ENCODE data around the gene TMEM238. TPM values are rescaled to one million over a fixed set of nuclear protein-coding genes. Genes with fewer than 3 reads are reported as not detected.

TMEM238 gene
- total and polyA plus RNA-seq, 9 of the 15 experiments (the other 6 are each of a cell fraction or from before 2014, with no cell fraction given): 0.18 to 5.1 (median 1.3) TPM; not detected in 4

DNA sequence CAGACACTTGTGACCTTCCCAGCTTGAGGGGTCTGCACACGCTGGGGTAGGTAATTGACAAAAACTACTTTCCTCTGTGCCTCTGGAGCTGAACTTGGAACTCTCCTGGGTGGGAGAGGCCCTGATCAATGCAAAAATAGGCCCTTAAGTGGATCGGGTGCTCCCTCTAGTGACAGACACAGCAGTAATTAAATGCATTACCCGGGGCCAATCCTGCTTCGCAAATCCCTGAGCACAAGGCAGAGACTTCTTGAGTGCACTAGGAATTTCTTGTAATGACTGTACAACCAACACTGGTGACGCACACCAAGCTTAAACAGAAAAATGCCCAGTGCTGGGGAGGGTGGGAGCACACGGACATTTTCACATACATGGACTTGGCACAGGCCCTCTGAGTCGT is 34.1 kb upstream of the TMEM238 start (continued):
- TF ChIP-seq, protein P1, sequence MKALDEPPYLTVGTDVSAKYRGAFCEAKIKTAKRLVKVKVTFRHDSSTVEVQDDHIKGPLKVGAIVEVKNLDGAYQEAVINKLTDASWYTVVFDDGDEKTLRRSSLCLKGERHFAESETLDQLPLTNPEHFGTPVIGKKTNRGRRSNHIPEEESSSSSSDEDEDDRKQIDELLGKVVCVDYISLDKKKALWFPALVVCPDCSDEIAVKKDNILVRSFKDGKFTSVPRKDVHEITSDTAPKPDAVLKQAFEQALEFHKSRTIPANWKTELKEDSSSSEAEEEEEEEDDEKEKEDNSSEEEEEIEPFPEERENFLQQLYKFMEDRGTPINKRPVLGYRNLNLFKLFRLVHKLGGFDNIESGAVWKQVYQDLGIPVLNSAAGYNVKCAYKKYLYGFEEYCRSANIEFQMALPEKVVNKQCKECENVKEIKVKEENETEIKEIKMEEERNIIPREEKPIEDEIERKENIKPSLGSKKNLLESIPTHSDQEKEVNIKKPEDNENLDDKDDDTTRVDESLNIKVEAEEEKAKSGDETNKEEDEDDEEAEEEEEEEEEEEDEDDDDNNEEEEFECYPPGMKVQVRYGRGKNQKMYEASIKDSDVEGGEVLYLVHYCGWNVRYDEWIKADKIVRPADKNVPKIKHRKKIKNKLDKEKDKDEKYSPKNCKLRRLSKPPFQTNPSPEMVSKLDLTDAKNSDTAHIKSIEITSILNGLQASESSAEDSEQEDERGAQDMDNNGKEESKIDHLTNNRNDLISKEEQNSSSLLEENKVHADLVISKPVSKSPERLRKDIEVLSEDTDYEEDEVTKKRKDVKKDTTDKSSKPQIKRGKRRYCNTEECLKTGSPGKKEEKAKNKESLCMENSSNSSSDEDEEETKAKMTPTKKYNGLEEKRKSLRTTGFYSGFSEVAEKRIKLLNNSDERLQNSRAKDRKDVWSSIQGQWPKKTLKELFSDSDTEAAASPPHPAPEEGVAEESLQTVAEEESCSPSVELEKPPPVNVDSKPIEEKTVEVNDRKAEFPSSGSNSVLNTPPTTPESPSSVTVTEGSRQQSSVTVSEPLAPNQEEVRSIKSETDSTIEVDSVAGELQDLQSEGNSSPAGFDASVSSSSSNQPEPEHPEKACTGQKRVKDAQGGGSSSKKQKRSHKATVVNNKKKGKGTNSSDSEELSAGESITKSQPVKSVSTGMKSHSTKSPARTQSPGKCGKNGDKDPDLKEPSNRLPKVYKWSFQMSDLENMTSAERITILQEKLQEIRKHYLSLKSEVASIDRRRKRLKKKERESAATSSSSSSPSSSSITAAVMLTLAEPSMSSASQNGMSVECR (CRISPR knock-in tag; IDR thresholded peaks at IDR 0.05): peak; percentile 51; the same call in 1 of the 2 replicates
- TF ChIP-seq, protein P2, sequence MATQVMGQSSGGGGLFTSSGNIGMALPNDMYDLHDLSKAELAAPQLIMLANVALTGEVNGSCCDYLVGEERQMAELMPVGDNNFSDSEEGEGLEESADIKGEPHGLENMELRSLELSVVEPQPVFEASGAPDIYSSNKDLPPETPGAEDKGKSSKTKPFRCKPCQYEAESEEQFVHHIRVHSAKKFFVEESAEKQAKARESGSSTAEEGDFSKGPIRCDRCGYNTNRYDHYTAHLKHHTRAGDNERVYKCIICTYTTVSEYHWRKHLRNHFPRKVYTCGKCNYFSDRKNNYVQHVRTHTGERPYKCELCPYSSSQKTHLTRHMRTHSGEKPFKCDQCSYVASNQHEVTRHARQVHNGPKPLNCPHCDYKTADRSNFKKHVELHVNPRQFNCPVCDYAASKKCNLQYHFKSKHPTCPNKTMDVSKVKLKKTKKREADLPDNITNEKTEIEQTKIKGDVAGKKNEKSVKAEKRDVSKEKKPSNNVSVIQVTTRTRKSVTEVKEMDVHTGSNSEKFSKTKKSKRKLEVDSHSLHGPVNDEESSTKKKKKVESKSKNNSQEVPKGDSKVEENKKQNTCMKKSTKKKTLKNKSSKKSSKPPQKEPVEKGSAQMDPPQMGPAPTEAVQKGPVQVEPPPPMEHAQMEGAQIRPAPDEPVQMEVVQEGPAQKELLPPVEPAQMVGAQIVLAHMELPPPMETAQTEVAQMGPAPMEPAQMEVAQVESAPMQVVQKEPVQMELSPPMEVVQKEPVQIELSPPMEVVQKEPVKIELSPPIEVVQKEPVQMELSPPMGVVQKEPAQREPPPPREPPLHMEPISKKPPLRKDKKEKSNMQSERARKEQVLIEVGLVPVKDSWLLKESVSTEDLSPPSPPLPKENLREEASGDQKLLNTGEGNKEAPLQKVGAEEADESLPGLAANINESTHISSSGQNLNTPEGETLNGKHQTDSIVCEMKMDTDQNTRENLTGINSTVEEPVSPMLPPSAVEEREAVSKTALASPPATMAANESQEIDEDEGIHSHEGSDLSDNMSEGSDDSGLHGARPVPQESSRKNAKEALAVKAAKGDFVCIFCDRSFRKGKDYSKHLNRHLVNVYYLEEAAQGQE (IDR thresholded peaks at IDR 0.05; ENCODE audit: borderline replicate concordance): peak; percentile 83
- TF ChIP-seq, protein P2 (CRISPR knock-in tag; IDR thresholded peaks at IDR 0.05; ENCODE audit: low read depth): no peak
- TF ChIP-seq CTBP1 (IDR thresholded peaks at IDR 0.05; ENCODE audit: borderline replicate concordance): peak; percentile 48
- no peak for TF ChIP-seq ZNF778 (CRISPR knock-in tag; IDR thresholded peaks at IDR 0.05)
- no peak for TF ChIP-seq CREBBP (IDR thresholded peaks at IDR 0.05; ENCODE audit: low read depth, low read length)
- TF ChIP-seq, protein P3, sequence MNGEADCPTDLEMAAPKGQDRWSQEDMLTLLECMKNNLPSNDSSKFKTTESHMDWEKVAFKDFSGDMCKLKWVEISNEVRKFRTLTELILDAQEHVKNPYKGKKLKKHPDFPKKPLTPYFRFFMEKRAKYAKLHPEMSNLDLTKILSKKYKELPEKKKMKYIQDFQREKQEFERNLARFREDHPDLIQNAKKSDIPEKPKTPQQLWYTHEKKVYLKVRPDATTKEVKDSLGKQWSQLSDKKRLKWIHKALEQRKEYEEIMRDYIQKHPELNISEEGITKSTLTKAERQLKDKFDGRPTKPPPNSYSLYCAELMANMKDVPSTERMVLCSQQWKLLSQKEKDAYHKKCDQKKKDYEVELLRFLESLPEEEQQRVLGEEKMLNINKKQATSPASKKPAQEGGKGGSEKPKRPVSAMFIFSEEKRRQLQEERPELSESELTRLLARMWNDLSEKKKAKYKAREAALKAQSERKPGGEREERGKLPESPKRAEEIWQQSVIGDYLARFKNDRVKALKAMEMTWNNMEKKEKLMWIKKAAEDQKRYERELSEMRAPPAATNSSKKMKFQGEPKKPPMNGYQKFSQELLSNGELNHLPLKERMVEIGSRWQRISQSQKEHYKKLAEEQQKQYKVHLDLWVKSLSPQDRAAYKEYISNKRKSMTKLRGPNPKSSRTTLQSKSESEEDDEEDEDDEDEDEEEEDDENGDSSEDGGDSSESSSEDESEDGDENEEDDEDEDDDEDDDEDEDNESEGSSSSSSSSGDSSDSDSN (IDR thresholded peaks at IDR 0.05; ENCODE audit: borderline replicate concordance in 1 of 2, low read depth in 2 of 2, low read length in 2 of 2): no peak
- TF ChIP-seq TRIM24 (IDR thresholded peaks at IDR 0.05): no peak
- TF ChIP-seq FOXM1 (IDR thresholded peaks at IDR 0.05; ENCODE audit: low read depth): no peak
- no peak for TF ChIP-seq FOXM1 (CRISPR knock-in tag; IDR thresholded peaks at IDR 0.05; ENCODE audit: low read depth)
- TF ChIP-seq, protein P4, sequence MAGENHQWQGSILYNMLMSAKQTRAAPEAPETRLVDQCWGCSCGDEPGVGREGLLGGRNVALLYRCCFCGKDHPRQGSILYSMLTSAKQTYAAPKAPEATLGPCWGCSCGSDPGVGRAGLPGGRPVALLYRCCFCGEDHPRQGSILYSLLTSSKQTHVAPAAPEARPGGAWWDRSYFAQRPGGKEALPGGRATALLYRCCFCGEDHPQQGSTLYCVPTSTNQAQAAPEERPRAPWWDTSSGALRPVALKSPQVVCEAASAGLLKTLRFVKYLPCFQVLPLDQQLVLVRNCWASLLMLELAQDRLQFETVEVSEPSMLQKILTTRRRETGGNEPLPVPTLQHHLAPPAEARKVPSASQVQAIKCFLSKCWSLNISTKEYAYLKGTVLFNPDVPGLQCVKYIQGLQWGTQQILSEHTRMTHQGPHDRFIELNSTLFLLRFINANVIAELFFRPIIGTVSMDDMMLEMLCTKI (IDR thresholded peaks at IDR 0.05; ENCODE audit: partially characterized antibody): no peak
- TF ChIP-seq FOXA3 (CRISPR knock-in tag; conservative IDR thresholded peaks at IDR 0.05 in 1 of 2, IDR thresholded peaks at IDR 0.05 in 1 of 2): no peak

Data from K562 (cell line).